GM19468 (cell line): ENCODE data around the gene LRRFIP1.
"Not testable (repeated sequence)": the region's sequence is repeated elsewhere in the genome, so short reads cannot be mapped to it uniquely, and the experiment has no call there.

Experiments used
- ATAC-seq: cut with Tn5 transposase; IDR thresholded peaks from one replicate; pipeline ENCODE4 v1.9.1; 2021; ENCODE audit warnings: mild to moderate bottlenecking, moderate library complexity, moderate number of reproducible peaks; ENCODE audit not compliant: unreplicated experiment; ENCODE audit errors: extremely low read depth

Gene LRRFIP1

DNA sequence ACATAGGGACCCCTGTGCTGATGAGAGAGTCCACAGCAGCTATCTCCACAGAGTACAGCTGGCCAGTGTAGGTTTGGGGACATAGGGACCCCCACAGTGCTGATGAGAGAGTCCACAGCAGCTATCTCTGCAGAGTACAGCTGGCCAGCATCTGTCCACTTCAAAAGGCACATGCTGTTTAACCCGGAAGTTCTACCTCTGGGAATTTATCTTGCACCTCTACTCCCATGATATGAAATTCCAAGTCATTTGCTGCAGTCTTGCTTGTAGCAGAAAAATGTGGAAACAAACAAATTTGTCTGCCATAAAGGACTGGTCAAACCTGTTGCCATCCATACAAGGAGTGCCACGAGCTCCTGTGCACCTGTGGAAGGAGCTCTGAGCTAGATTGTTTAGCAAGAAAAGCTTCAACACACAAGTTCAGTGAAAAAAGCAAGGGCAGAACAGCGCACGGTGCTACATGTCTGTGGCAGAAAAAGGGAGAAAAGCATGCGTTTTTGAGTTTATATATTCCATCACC is 33.1 kb downstream of the LRRFIP1 start:
- no peak for ATAC-seq

DNA sequence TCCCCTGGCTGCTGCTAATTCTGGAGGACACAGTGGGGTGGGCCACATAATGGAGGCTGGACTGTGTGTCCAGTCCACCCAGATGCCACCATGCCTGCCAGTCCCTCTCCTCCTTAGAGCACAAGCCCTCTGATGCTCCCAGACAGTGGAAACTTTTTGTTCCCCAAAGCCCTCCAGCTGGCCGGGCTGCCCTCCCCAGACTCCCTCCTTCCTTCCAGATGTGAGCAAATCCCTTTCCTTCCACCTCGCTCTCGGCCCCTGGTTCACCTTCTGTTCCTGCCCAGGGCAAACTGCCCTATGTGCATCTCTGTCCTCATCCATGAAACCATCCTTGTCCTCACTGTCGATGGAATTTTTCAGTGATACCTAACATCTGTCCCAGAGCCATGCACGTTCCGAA is 33.9 kb downstream of the LRRFIP1 start:
- no peak for ATAC-seq

- no peak for ATAC-seq
These were observed 34.5 kb downstream of the LRRFIP1 start for GRCh38 chr2:237661799-237662328.

- no peak for ATAC-seq
These were observed 35.3 kb downstream of the LRRFIP1 start for GRCh38 chr2:237662671-237663093.

DNA sequence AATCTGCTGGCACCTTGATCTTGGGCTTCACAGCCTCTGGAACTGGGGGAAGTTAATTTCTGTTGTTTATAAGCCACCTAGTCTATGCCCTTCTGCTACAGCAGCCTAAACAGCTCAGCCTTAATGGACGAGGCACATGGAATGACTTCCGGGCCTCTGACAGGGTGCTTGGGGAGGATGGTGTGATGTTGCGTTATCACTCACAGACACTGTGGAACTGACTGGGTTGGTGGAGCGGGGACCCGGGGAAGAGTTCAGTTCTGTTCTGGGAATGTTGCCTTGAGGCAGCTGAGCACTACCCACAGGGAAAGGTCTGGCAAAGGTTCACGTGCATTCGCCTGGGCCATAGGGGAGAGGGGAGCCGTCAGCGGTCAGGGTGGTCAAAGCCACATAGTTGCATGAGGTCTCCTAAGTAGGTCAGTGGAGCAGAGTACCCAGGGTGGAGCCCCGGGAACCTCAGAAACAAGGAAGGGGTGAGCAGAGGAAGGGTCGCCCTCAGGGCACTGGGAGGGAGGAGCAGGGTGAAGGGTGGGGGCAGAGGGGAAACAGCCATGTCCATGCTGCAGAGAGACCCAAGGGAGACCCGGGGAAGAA is 36.2 kb downstream of the LRRFIP1 start:
- no peak for ATAC-seq

GRCh38 chr2:237664151-237664550 is 36.8 kb downstream of the LRRFIP1 start:
- no peak for ATAC-seq

DNA sequence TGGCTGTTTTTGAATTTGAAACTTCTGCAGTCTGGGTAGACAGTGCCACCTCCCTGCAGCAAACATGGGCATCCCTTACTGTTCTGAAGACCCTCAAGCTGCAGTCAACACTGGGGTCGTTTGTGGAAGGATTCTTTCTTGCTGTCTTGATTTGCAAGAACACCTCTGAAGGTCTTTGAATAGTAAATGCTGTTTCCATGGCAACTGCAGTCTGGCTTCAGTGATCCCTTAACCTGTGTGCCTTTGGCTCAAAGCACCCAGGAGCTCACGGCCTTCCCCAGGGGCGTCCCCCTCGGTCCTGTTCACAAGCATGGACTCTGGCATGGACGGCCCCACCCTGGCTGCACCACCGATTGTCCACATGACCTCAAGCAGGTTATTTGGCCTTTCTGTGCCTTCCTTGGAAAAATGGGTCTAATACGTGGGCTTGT is 38.3 kb downstream of the LRRFIP1 start:
- no peak for ATAC-seq

DNA sequence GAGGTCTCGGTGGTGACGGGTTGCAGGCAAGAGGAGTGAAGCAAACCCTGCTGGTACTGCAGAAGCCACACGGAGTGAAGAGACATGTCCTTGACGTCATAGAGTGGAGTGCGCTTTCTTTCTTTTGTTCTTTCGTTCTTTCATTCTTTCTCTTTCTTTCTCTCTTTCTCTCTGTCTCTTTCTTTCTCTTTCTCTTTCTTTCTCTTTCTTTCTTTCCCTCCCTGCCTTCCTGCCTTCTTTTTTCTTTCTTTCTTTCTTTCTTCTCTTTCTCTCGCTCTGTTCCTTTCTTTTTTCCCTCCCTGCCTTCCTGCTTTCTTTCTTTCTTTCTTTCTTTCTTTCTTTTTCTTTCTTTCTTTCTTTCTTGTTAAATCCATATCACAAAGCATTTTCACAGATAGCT is 39.2 kb downstream of the LRRFIP1 start:
- ATAC-seq: no peak

- not testable (repeated sequence) for ATAC-seq
These were observed 39.7 kb downstream of the LRRFIP1 start for GRCh38 chr2:237667050-237667576.

GRCh38 chr2:237667893-237668292 is 40.5 kb downstream of the LRRFIP1 start:
- ATAC-seq: no peak

DNA sequence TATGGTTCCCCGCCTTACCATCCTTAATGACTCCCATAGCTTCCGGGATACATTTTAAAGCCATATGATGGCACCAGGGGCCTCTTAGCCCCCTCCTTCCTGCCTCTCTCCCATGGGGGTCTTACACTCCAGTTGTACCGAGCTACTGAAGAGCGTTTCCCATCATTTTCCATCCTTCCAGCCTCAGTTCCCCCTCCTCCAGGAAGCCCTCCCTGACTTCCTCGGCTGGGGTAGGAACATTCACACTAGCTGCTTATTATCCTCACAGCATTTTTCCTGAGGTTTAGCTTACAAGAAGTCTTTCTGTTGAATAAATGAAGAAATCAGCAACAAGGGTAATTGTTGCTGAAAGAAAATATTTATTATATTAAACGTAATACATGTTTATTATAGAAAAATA is 41.1 kb downstream of the LRRFIP1 start:
- no peak for ATAC-seq

DNA sequence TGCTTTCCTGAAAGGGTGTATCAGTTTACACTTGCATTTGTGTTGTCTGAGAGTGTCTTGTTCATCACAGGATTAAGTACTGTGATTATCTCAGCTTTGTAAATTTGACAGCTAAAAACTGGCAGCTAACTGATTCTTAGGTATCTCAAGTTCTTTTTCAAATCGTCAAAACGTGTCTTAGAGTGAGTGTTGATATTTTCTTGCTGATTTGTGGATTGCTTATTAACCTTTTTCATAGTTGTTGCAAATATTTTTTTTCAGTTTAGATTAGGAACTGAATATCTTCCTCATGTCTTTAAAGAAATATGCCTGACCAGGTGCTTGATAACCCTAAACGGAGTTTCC is 41.9 kb downstream of the LRRFIP1 start:
- no peak for ATAC-seq

DNA sequence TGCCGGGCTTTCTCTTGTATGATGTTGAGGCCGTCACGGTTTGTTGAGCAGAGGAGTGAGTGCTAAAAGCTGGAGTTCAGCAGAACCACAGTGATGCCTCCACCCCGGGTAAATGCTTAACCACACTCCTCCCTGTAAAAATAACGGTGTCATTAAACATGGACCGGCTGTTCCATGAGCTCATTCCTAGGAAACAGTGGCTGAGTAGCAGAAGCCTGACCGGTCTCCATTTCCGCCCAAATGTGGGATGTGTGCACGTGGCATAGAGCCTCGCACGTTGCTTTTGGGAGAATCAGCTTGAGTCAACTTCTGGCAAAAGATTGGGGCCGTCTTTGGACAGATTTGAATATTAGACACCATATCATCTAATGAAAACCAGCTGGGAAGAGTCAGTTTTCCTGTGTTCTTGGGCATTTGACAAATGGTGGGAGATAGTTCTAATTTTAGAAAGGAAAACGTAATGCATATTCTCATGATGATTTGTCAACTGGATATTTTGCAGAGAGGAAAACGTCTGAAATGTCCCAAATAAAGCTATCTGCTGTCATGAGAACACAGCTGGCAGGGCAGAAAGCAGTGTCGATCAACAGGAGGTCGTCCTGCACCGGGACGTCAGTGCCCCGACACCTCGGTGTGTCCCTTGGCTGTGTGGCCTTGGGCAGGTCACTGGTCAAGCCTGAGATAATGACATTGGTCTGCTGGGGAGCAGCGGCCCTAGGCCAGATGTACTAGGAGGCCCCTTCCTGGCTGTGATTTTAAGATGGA is 42.4 kb downstream of the LRRFIP1 start:
- ATAC-seq: no peak

DNA sequence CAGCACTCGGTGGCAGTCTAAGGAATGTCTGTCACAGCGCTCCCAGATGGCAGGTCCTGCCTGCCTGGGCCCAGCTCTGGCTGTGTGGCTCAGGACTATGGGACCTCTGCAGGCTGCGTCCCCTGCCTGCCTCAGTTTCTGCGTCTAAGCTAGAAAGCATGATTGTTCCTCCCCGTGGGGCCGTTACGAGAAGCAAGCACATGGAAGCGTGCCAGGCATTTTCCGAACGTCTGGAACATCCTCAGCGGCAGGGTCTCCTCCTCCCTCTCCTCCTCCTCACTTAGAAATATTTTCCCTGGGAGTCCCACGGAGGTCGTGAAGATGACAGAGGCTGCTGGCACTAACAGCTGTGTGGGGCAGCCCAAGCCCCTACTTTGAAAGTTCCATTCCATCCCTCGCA is 43.3 kb downstream of the LRRFIP1 start:
- ATAC-seq: no peak

GRCh38 chr2:237671466-237672138 is 44.2 kb downstream of the LRRFIP1 start:
- no peak for ATAC-seq

GRCh38 chr2:237672731-237673129 is 45.3 kb downstream of the LRRFIP1 start:
- no peak for ATAC-seq

DNA sequence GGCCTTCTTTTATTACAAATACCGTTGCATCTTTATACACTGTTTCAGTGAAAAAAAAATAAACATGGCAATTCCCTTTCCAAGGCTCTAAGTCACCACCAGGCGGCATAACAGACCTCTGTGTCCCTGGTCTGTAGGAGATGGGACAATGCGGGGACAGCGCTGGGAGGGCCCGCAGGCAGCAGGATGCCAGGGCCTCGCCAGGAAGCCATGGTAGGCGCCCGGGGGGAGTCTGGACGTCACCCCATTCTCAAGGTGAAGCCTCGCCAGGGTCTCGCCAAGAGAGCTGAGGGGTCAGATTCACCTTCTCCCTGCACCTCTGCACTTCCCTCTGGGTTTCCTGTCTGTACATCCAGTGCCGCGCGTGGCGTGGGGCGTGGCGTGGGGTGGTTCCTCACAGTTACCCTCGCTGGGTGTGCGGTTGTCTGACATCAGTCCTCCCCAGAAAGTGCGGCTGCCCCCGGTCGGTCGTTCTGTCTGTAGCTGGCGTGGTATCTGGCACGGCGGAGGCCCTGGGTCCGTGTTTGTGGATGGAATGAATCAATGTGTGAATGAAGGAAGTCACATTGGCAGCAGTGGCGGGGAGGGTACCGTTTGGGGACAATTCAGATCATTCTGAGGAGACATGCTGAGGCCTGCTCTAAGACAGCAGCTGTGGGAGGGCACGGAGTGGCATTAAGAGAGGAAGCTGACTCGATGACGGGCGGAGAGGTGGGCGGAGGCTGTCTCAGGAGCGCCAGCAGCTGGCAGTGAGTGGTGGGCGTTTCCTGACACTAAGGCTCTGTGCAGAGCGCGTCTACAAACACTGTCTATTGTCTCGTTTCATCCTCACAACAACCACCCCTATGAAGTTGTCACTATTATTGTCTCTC is 46.0 kb downstream of the LRRFIP1 start:
- no peak for ATAC-seq

GRCh38 chr2:237674731-237675276 is 47.4 kb downstream of the LRRFIP1 start:
- peak; percentile 82 for ATAC-seq

DNA sequence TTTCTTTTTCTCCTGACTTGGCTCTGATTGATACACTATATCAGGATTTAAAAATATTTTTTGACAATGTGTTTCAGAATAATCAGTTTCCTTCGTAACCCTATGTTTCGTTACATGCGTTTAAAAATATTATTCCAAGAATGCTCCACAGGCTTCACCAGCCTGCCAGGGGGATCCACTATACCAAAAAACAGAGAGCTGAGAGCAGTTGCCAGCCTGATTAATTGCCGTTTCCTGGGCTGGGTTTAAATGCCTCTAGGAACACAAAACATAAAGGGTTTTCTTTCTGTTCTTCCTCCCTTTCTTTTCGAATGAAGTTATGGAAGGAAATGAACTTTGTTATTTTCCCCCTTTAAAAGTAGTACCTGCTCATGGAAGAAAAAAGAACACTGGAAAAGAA is 47.9 kb downstream of the LRRFIP1 start:
- ATAC-seq: no peak
